Karpas-422 (cell line): Measurements from ENCODE around the gene UNKL. TPM values are rescaled to one million over a fixed set of nuclear protein-coding genes. Genes with fewer than 3 reads are reported as not detected.

Source experiments
- DNase-seq: peaks from one replicate; pipeline ENCODE4 v3.0.0-alpha.2; 2015
- H2AFZ ChIP-seq: fragments of 200-600 bp; sonication (generic); 2 replicates; pipeline ENCODE4 v1.6.1; 2014; ENCODE audit warnings: antibody characterized with exemption, low read length, mixed read lengths
- H3K27ac ChIP-seq: fragments of 200-600 bp; sonication (generic); 2 replicates; pipeline ENCODE4 v1.5.1; 2014; ENCODE audit warnings: mild to moderate bottlenecking, low read length, moderate library complexity
- H3K27me3 ChIP-seq: fragments of 200-600 bp; sonication (generic); 2 replicates; pipeline ENCODE4 v1.6.1; 2014; ENCODE audit warnings: low read length, mixed read lengths
- H3K36me3 ChIP-seq: fragments of 200-600 bp; sonication (generic); 2 replicates; pipeline ENCODE4 v1.6.1; 2014; ENCODE audit warnings: low read length, mixed read lengths; ENCODE audit not compliant: insufficient read depth
- H3K4me1 ChIP-seq: fragments of 200-600 bp; sonication (generic); 2 replicates; pipeline ENCODE4 v1.6.1; 2014; ENCODE audit warnings: mild to moderate bottlenecking, low read length, mixed read lengths
- H3K4me2 ChIP-seq: fragments of 200-600 bp; sonication (generic); 2 replicates; pipeline ENCODE4 v1.6.1; 2014; ENCODE audit warnings: low read length, low read depth, mild to moderate bottlenecking; ENCODE audit not compliant: poor library complexity, severe bottlenecking
- H3K4me3 ChIP-seq: fragments of 200-600 bp; sonication (generic); 2 replicates; pipeline ENCODE4 v1.5.1; 2014; ENCODE audit warnings: mild to moderate bottlenecking, antibody characterized with exemption, low read length, mixed read lengths
- H3K79me2 ChIP-seq: fragments of 200-600 bp; sonication (generic); 2 replicates; pipeline ENCODE4 v1.6.1; 2014; ENCODE audit warnings: mild to moderate bottlenecking, low read length, mixed read lengths
- H3K9ac ChIP-seq: fragments of 200-600 bp; sonication (generic); 2 replicates; pipeline ENCODE4 v1.6.0; 2014; ENCODE audit warnings: low read length
- H3K9me2 ChIP-seq: fragments of 200-600 bp; sonication (generic), shearing (Covaris generic); replicated peaks from 2 replicates; pipeline ENCODE4 v1.6.0; 2014; ENCODE audit warnings: mild to moderate bottlenecking, low read length, moderate library complexity; ENCODE audit not compliant: insufficient read depth
- H3K9me3 ChIP-seq: fragments of 300-700, 200-600 bp; sonication (generic); 2 replicates; pipeline ENCODE4 v1.6.1; 2014; ENCODE audit warnings: low read length, mixed read lengths
- H4K20me1 ChIP-seq: fragments of 200-600 bp; sonication (generic); 2 replicates; pipeline ENCODE4 v1.6.1; 2014; ENCODE audit warnings: mild to moderate bottlenecking, antibody characterized with exemption, low read length, low read depth; ENCODE audit not compliant: insufficient read depth
- total RNA-seq: library from RNA; depleted of rRNA; stranded (reverse); fragments of >200 nt; shearing (Covaris generic); gene quantifications from 2 replicates; pipeline ENCODE4 v1.2.3, GENCODE V29; 2014; ENCODE audit warnings: low replicate concordance

The UNKL gene
- total RNA-seq, 1 experiment from 2014 or later = 20.8 TPM

GRCh38 chr16:1403036-1403435, 11.5 kb downstream of the UNKL start:
- Histone ChIP-seq H3K9ac (no peak overlapping the region), H3K36me3 (no peaks in the 10 kb centered on the region), H3K4me2 (no peak overlapping the region), H3K4me3 (no peak overlapping the region), H2AFZ (no peak overlapping the region), H3K27ac (no peak overlapping the region), H3K4me1 (peaks cover 5% of the 10 kb centered on the region), H3K9me3 (no peaks in the 10 kb centered on the region), H3K79me2 (peaks cover 10% of the 10 kb centered on the region), H3K9me2 (no peaks in the 10 kb centered on the region), H3K27me3 (no peaks in the 10 kb centered on the region), H4K20me1 (peaks cover 8% of the 10 kb centered on the region; the same call in 1 of the 2 replicates)
- no peak for DNase-seq

GRCh38 chr16:1401758-1402154, 12.7 kb downstream of the UNKL start:
- H4K20me1 ChIP-seq = no peaks in the 10 kb centered on the region
- H2AFZ ChIP-seq = no peak overlapping the region
- H3K27ac ChIP-seq = no peak overlapping the region
- no peak overlapping the region for H3K4me3 ChIP-seq
- H3K4me1 ChIP-seq = no peaks in the 10 kb centered on the region
- H3K36me3 ChIP-seq = no peaks in the 10 kb centered on the region
- DNase-seq = no peak
- H3K9me3 ChIP-seq = no peaks in the 10 kb centered on the region
- H3K9ac ChIP-seq = no peak overlapping the region
- no peaks in the 10 kb centered on the region; the same call in 1 of the 2 replicates for H3K79me2 ChIP-seq
- H3K9me2 ChIP-seq = no peaks in the 10 kb centered on the region
- no peaks in the 10 kb centered on the region for H3K27me3 ChIP-seq
- H3K4me2 ChIP-seq = no peak overlapping the region

GRCh38 chr16:1401061-1401757, 13.3 kb downstream of the UNKL start:
- Histone ChIP-seq H3K36me3 (no peaks in the 10 kb centered on the region), H3K27ac (no peak overlapping the region), H3K9me2 (no peaks in the 10 kb centered on the region), H3K9ac (no peak overlapping the region), H3K27me3 (no peaks in the 10 kb centered on the region), H3K79me2 (no peaks in the 10 kb centered on the region; the same call in 1 of the 2 replicates), H3K9me3 (no peaks in the 10 kb centered on the region), H3K4me3 (no peak overlapping the region), H3K4me2 (no peak overlapping the region), H3K4me1 (no peaks in the 10 kb centered on the region), H2AFZ (no peak overlapping the region), H4K20me1 (no peaks in the 10 kb centered on the region)
- no peak for DNase-seq

DNA sequence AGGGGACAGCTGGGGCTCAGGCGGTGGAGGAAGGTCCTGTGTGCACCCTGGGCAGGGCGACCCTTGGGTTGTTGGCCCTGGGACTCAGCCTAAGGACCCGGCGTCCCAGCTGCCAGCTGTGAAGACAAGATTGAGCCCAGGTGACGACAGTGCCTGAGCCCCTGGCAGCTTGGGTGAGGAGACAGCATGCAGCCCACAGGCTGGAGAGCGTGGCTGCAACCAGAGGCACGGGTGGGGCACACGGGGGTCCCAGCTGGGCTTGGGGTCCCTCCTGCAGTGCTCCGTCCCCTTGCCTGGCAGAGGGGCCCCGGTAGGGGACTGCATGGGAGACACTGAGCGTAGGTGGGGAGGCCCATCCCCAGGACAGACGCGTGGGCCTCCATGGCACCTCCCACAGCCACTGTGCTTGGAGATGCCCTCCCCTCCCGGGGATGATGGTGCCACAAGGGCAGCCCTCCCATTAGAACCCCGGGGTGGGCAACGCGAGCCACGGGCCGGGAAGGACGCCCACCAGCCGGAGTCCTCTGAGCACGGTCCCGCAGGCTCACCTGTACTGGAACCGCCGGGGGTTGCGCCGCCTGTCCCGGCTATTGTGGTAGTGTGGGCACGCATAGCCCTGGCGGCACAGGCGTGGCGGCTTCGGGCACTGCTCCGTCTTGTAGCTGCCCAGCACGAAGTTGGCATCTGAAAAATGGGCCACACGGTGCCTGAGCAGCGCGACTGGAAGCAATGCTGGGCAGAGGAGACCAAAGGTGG, 15.5 kb downstream of the UNKL start:
- Histone ChIP-seq H2AFZ (no peak overlapping the region), H3K9me2 (no peaks in the 10 kb centered on the region), H4K20me1 (no peaks in the 10 kb centered on the region), H3K27ac (no peak overlapping the region), H3K4me2 (no peak overlapping the region), H3K4me3 (no peak overlapping the region), H3K9me3 (no peaks in the 10 kb centered on the region), H3K36me3 (no peaks in the 10 kb centered on the region), H3K79me2 (no peaks in the 10 kb centered on the region), H3K9ac (no peak overlapping the region), H3K27me3 (no peaks in the 10 kb centered on the region), H3K4me1 (no peaks in the 10 kb centered on the region)
- DNase-seq = no peak

- Histone ChIP-seq H3K4me3 (no peak overlapping the region), H3K9ac (no peak overlapping the region), H3K27me3 (no peaks in the 10 kb centered on the region), H3K9me3 (no peaks in the 10 kb centered on the region), H3K4me1 (no peaks in the 10 kb centered on the region), H4K20me1 (no peaks in the 10 kb centered on the region), H3K36me3 (no peaks in the 10 kb centered on the region), H2AFZ (no peak overlapping the region), H3K4me2 (no peak overlapping the region), H3K9me2 (no peaks in the 10 kb centered on the region), H3K27ac (no peak overlapping the region), H3K79me2 (no peaks in the 10 kb centered on the region)
- DNase-seq = no peak
These were observed 16.2 kb downstream of the UNKL start for GRCh38 chr16:1398351-1398750.

DNA sequence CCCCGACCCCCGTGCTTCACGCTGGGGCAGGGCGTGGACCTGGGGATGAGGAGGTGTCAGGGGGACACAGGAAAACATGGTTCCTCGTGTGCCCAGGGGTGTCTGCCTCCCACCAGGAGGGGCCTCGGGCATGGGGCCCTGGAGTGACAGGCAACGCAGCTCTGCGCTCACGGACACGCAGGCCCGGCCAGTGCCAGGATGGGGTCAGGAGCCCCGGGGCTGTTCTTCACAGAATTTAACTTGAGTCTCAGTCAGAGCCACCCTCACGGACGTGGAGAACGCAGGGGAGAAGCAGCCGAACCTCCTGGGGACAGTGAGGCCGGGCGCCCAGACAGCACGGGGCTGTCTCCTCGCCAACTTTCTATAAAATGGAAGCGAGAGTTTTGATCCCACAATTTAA, 16.7 kb downstream of the UNKL start:
- H3K27ac ChIP-seq = no peak overlapping the region
- no peaks in the 10 kb centered on the region for H3K79me2 ChIP-seq
- no peaks in the 10 kb centered on the region for H3K27me3 ChIP-seq
- H3K9me2 ChIP-seq = no peaks in the 10 kb centered on the region
- DNase-seq = no peak
- H3K36me3 ChIP-seq = no peaks in the 10 kb centered on the region
- H3K9me3 ChIP-seq = no peaks in the 10 kb centered on the region
- no peak overlapping the region for H2AFZ ChIP-seq
- no peaks in the 10 kb centered on the region for H4K20me1 ChIP-seq
- no peak overlapping the region for H3K9ac ChIP-seq
- H3K4me3 ChIP-seq = no peak overlapping the region
- H3K4me2 ChIP-seq = no peak overlapping the region
- H3K4me1 ChIP-seq = no peaks in the 10 kb centered on the region

DNA sequence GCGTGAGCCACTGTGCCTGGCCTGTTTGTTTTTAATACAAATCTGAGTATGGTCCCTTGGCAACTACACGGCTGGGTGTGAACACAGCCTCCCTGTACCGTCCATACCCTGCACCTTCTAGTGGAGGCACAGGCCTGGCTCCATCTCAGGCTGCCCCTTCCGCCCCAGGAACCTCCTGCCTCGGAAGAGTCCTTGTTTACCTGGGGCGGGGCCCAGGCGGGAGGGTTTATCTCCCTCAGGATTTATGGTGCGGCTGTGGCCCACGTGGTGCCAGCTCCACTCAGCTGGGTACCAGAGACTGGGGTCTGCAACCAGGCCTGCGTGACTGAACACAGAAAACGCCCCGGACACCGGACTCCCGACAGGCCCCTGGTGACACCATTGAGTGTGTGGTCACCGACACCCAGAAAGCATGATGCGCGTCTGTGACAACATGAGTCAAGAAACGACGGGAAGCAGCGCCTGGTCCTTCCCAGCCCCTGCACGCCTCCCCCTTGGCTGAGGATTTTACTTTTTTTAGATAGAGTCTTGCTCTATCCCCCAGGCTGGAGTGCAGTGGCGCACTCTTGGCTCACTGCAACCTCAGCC, 19.0 kb downstream of the UNKL start:
- Histone ChIP-seq H2AFZ (no peak overlapping the region), H3K36me3 (no peaks in the 10 kb centered on the region), H3K4me3 (no peak overlapping the region), H3K9me3 (no peaks in the 10 kb centered on the region), H4K20me1 (no peaks in the 10 kb centered on the region), H3K9me2 (no peaks in the 10 kb centered on the region), H3K27ac (no peak overlapping the region), H3K79me2 (no peaks in the 10 kb centered on the region), H3K4me1 (no peaks in the 10 kb centered on the region), H3K9ac (no peak overlapping the region), H3K27me3 (no peaks in the 10 kb centered on the region), H3K4me2 (no peak overlapping the region)
- no peak for DNase-seq

GRCh38 chr16:1394367-1394951, 20.0 kb downstream of the UNKL start:
- Histone ChIP-seq H3K36me3 (no peaks in the 10 kb centered on the region), H3K79me2 (no peaks in the 10 kb centered on the region), H3K27me3 (no peaks in the 10 kb centered on the region), H4K20me1 (no peaks in the 10 kb centered on the region), H3K9ac (no peak overlapping the region), H2AFZ (no peak overlapping the region), H3K4me2 (no peak overlapping the region), H3K4me3 (no peak overlapping the region), H3K27ac (no peak overlapping the region), H3K9me2 (no peaks in the 10 kb centered on the region), H3K9me3 (no peaks in the 10 kb centered on the region), H3K4me1 (no peaks in the 10 kb centered on the region)
- DNase-seq = no peak
